AG09309 (cell line): Measurements from ENCODE around the gene SSTR5.
"Not testable (repeated sequence)": the region's sequence is repeated elsewhere in the genome, so short reads cannot be mapped to it uniquely, and the experiment has no call there.

Experiments
- DNase-seq: peaks from one replicate; pipeline ENCODE4 v3.0.0-alpha.2; 2010; ENCODE audit warnings: low read depth
- H3K4me3 ChIP-seq: 2 replicates; pipeline ENCODE4 v1.5.1; 2011; ENCODE audit warnings: mild to moderate bottlenecking, low read depth, low read length, moderate library complexity; ENCODE audit not compliant: control insufficient read depth
- TF ChIP-seq, protein P1 (sequence below): IDR thresholded peaks from 2 replicates; pipeline ENCODE4 v1.5.1; 2011; ENCODE audit warnings: mild to moderate bottlenecking, low read depth, low read length, inconsistent platforms; ENCODE audit not compliant: insufficient read depth, control insufficient read depth; ENCODE audit errors: missing control alignments

The SSTR5 gene

DNA sequence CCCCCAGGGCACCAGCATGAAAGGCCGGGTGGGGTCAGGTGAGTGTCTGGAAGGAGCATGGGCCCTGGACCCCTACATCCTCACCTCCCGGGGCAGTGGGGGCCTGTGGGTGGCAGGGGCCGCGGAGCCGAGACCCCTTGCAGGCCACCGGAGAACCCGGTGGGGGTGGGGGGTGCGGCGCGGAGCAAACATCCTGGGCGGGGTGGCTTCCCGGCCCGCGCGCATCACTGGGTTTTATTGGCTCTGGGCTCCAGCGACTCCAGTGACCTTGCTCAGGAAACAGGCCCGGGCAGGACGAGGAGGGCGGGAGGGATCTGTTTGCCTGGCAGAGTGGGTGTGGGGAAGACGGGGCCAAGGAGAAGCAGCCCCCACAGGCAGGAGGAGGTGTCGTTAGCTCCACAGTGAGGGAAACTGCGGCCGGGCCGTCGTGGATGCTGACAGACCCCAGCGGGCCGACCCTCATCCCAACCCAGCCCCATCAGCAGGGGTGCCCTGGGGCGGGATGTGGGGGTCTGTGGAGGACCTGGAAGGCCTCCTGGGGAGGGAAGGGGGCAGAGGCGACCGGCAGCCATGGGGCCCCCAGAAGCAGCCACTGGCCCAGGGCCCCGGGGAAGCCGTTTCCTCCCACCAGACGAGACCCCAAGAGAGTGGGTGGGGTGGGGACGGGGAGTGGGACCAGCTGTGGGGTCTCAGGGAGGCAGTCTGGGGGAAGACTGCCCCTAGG, 10.6 kb downstream of the SSTR5 start:
- H3K4me3 ChIP-seq: no peak overlapping the region
- TF ChIP-seq, protein P1, sequence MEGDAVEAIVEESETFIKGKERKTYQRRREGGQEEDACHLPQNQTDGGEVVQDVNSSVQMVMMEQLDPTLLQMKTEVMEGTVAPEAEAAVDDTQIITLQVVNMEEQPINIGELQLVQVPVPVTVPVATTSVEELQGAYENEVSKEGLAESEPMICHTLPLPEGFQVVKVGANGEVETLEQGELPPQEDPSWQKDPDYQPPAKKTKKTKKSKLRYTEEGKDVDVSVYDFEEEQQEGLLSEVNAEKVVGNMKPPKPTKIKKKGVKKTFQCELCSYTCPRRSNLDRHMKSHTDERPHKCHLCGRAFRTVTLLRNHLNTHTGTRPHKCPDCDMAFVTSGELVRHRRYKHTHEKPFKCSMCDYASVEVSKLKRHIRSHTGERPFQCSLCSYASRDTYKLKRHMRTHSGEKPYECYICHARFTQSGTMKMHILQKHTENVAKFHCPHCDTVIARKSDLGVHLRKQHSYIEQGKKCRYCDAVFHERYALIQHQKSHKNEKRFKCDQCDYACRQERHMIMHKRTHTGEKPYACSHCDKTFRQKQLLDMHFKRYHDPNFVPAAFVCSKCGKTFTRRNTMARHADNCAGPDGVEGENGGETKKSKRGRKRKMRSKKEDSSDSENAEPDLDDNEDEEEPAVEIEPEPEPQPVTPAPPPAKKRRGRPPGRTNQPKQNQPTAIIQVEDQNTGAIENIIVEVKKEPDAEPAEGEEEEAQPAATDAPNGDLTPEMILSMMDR: no peak
- no peak for DNase-seq

DNA sequence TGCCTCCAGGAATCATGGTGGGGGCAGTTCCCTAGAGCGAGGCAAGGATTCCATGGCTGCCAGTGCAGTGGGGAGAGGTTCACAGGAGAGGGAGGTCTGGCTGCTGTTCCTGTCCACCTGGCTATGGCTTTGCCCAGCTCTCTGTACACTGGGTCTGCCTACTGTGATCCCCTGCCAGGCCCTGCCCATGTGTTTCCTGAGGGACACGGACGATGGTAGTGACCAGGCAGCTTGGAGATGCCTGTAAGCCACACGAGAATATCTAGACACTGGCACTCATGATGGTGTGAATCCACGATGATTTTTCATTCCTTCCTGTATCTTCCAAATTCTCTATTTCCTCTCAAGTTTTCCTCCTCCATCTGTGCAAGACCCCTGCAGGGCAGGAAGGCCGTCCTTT, 12.4 kb downstream of the SSTR5 start:
- DNase-seq: no peak
- no peak overlapping the region for H3K4me3 ChIP-seq
- TF ChIP-seq, protein P1: no peak

DNA sequence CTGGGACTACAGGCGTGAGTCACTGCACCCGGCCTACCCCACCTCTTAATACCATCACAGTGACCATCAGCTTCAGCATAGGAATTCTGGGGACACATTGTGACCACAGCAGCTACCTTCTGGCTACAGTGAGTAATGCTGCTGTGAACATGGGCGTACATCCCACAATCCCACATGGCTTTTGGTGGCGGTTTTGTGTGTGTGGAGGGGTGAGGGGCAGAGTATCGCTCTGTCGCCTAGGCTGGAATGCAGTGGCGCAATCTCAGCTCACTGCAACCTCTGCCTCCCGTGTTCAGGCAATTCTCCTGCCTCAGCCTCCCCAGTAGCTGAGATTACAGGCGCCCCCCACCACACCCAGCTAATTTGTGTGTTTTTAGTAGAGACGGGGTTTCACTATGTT, 13.9 kb downstream of the SSTR5 start:
- DNase-seq, H3K4me3 ChIP-seq: not testable (repeated sequence)

DNA sequence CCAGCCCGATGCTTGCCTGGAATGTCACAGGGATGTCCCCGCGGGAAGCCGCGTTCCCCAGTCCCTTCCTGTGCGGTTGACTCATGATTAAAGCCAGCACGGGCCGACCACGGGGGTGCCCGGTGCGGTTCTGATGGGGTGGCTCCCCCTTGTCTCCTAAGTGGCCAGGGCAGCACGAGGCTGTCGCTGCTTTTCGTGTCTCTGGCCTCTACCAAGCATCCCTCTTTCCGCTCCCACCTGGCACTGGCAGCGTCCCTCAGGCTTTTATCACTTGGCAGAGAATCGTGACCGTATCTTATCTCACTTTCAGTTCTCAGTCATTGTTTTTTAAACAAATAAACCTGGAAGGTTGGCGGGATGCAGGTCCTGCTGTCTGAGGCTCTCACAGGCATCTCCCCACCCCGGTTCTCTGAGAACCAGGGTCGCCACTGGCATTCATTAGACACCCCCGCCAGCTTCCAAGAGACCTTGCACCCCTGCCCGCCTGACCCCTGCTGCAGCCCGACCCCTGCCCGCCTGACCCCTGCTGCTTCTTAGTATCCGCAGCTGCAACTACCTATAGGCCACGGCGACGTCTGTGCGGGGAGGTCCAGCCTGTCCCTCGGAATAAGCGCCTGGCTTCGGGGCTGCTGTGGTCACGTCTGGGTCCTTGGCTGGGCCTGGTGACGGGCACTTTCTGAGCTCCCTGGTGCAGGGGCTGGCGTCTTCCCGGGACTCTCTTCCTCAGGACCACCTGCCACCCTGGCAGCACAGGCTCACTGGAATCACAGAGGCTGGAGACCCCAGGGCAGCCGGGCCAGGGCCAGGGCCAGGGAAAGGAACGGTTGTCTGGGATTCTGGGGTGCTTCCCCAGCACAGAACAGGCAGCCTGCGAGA, 16.0 kb downstream of the SSTR5 start:
- no peak overlapping the region for H3K4me3 ChIP-seq
- TF ChIP-seq, protein P1: no peak
- no peak for DNase-seq

DNA sequence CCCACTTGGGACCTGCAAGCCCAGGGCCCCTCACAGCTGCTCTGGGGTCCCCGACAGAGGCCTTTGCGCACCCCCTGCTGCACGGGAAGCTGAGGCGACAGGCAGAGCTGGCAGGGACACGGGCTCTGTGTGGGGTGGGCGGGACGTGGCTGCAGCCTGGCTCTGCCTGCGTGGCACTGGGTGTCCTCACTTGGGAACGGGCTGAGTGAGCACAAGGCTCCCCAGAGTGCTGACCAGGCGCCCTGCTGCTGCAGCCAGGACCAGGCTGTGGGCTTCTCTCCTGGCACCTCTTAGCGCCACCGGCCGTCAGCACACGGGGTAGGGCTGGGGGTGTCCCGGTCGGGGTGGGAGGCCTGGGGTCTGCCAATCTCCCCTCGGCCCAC, 16.9 kb downstream of the SSTR5 start:
- no peak for DNase-seq
- TF ChIP-seq, protein P1: no peak
- H3K4me3 ChIP-seq: no peak overlapping the region

DNA sequence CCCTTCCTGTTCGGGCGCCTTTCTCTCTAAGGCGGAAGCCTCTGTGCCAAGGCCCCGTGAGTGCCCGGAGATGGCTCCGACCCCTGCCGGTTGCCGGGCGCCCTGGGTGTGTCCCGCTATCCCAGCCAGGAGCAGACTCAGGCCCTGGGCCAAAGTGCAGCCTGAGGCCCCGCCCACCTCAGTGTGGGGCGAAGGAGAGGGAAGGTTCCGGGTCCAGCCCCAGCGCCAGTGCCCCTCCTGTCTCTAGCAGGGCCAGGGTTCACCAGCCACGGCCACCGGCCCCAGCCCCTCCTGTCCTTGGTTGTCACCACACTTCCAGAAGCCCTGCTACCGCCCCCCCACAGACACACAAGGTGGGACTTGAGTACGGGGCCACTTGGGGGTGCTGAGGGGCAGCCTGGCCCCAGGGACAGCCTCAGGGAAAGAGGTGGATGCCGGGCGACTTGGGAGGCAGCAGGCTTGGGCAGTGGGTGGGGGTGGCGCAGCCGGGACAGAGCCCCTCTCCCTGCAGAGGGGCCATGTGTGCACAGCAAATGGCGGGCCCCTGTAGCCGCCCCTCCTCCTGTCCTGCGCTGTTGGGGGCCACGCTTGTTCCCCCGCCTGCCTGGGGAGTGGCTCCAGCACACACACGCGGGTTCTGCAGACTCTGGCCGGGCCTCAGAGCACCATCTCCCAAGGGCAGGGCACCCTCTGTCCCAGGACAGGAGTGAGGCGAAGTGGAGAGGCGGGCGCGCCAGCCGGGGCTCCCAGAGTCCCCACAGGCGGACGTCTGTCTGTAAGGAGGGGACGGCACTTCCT, 17.5 kb downstream of the SSTR5 start:
- no peak overlapping the region for H3K4me3 ChIP-seq
- TF ChIP-seq, protein P1: no peak
- no peak for DNase-seq
